HEK293 (cell line): ENCODE measurements around the gene ANKRD13D.

Experiments
- CTCF ChIA-PET: fragments of 350-600 bp; formaldehyde crosslinking; extraction: SDS; loops from one replicate; lab custom pipeline; 2021; ENCODE audit warnings: antibody characterized with exemption; lab: Yijun Ruan, JAX
- POLR2A ChIA-PET: fragments of 300-600 bp; formaldehyde crosslinking; extraction: SDS; loops from one replicate; lab custom pipeline; 2020; ENCODE audit warnings: antibody characterized with exemption, inconsistent platforms; lab: Yijun Ruan, JAX
- H3K27ac ChIP-seq: fragments of 200-500 bp; sonication (Bioruptor generic); 2 replicates; pipeline ENCODE4 v1.5.1; 2014; ENCODE audit warnings: low read depth, low read length, control low read depth, inconsistent platforms; ENCODE audit errors: extremely low read depth
- H3K36me3 ChIP-seq, 2 experiments: fragments of 200-500 bp in 1 of 2; sonication (Bioruptor generic) in 1 of 2; 1 replicate in 1 of 2; 2 replicates in 1 of 2; pipeline ENCODE4 v1.5.1; 2014 to 2017; ENCODE audit warnings: inconsistent platforms in 2 of 2, low read length in 2 of 2; ENCODE audit not compliant: control insufficient read depth in 2 of 2, insufficient read depth in 1 of 2
- H3K4me1 ChIP-seq: fragments of 200-500 bp; sonication (Bioruptor generic); 2 replicates; pipeline ENCODE4 v1.5.1; 2014; ENCODE audit warnings: mild to moderate bottlenecking, low read length, inconsistent platforms; ENCODE audit not compliant: control insufficient read depth, insufficient read depth
- H3K4me3 ChIP-seq: 2 replicates; pipeline ENCODE4 v1.5.1; 2011; ENCODE audit warnings: low read depth, mild to moderate bottlenecking, control low read depth, low read length, moderate library complexity
- H3K9me3 ChIP-seq: fragments of 200-500 bp; sonication (Bioruptor generic); 2 replicates; pipeline ENCODE4 v1.5.1; 2014; ENCODE audit warnings: low read depth, low read length, inconsistent platforms; ENCODE audit not compliant: control insufficient read depth, insufficient read depth
- BCL6B ChIP-seq: fragments of 450-650 bp; formaldehyde crosslinking; IDR thresholded peaks from 2 replicates; pipeline ENCODE4 v1.5.1; 2017; ENCODE audit warnings: missing biosample characterization, missing genetic modification characterization
- CTCF ChIP-seq: fragments of 450-650 bp; formaldehyde crosslinking; IDR thresholded peaks from 2 replicates; pipeline ENCODE4 v1.5.1; 2016; ENCODE audit warnings: missing biosample characterization, missing genetic modification characterization
- GLIS2 ChIP-seq: fragments of 450-650 bp; formaldehyde crosslinking; IDR thresholded peaks from 2 replicates; pipeline ENCODE4 v1.5.1; 2016; ENCODE audit warnings: missing biosample characterization, missing genetic modification characterization
- OSR2 ChIP-seq: fragments of 450-650 bp; formaldehyde crosslinking; IDR thresholded peaks from 2 replicates; pipeline ENCODE4 v1.5.1; 2016; ENCODE audit warnings: missing biosample characterization, missing genetic modification characterization
- PRDM10 ChIP-seq: fragments of 450-650 bp; formaldehyde crosslinking; IDR thresholded peaks from 2 replicates; pipeline ENCODE4 v1.5.1; 2016; ENCODE audit warnings: missing biosample characterization, missing genetic modification characterization
- SALL2 ChIP-seq: fragments of 450-650 bp; formaldehyde crosslinking; IDR thresholded peaks from 2 replicates; pipeline ENCODE4 v1.5.0; 2017; ENCODE audit warnings: missing biosample characterization, mild to moderate bottlenecking, missing genetic modification characterization, borderline replicate concordance
- SP3 ChIP-seq: fragments of 450-650 bp; formaldehyde crosslinking; IDR thresholded peaks from 2 replicates; pipeline ENCODE4 v1.5.1; 2016; ENCODE audit warnings: missing biosample characterization, missing genetic modification characterization
- ZBTB11 ChIP-seq: fragments of 450-650 bp; formaldehyde crosslinking; conservative IDR thresholded peaks from 2 replicates; pipeline ENCODE4 v1.5.1; 2016; ENCODE audit warnings: low read depth, missing biosample characterization, missing genetic modification characterization
- ZBTB17 ChIP-seq: fragments of 450-650 bp; formaldehyde crosslinking; IDR thresholded peaks from 2 replicates; pipeline ENCODE4 v1.5.1; 2016; ENCODE audit warnings: missing biosample characterization, missing genetic modification characterization
- ZNF121 ChIP-seq: fragments of 450-650 bp; formaldehyde crosslinking; IDR thresholded peaks from 2 replicates; pipeline ENCODE4 v1.5.1; 2016; ENCODE audit warnings: missing biosample characterization, missing genetic modification characterization
- ZNF184 ChIP-seq: fragments of 450-650 bp; IDR thresholded peaks from 2 replicates; pipeline ENCODE4 v1.5.1; 2018; ENCODE audit warnings: missing biosample characterization, mild to moderate bottlenecking, missing genetic modification characterization
- ZNF280C ChIP-seq: fragments of 450-650 bp; formaldehyde crosslinking; IDR thresholded peaks from 2 replicates; pipeline ENCODE4 v1.5.1; 2016; ENCODE audit warnings: missing biosample characterization, missing genetic modification characterization
- ZNF335 ChIP-seq: fragments of 450-650 bp; formaldehyde crosslinking; conservative IDR thresholded peaks from 2 replicates; pipeline ENCODE4 v1.5.1; 2016; ENCODE audit warnings: missing biosample characterization, missing genetic modification characterization
- ZNF433 ChIP-seq: fragments of 450-650 bp; formaldehyde crosslinking; IDR thresholded peaks from 2 replicates; pipeline ENCODE4 v1.5.1; 2016; ENCODE audit warnings: missing biosample characterization, missing genetic modification characterization, low read depth
- ZNF449 ChIP-seq: fragments of 450-650 bp; formaldehyde crosslinking; IDR thresholded peaks from 2 replicates; pipeline ENCODE4 v1.5.1; 2017; ENCODE audit warnings: missing biosample characterization, mild to moderate bottlenecking, missing genetic modification characterization, moderate library complexity
- ZNF473 ChIP-seq: fragments of 450-650 bp; formaldehyde crosslinking; IDR thresholded peaks from 2 replicates; pipeline ENCODE4 v1.5.1; 2017; ENCODE audit warnings: missing biosample characterization, missing genetic modification characterization
- ZNF610 ChIP-seq: fragments of 450-650 bp; formaldehyde crosslinking; IDR thresholded peaks from 2 replicates; pipeline ENCODE4 v1.5.1; 2016; ENCODE audit warnings: missing biosample characterization, missing genetic modification characterization, borderline replicate concordance
- ZNF629 ChIP-seq: fragments of 450-650 bp; formaldehyde crosslinking; IDR thresholded peaks from 2 replicates; pipeline ENCODE4 v1.5.1; 2017; ENCODE audit warnings: missing biosample characterization, missing genetic modification characterization

Gene ANKRD13D

GRCh38 chr11:67316882-67317204 lies 27.7 kb downstream of the ANKRD13D start:
- no peak for TF ChIP-seq BCL6B (tag by site-specific recombination)
- TF ChIP-seq PRDM10 (tag by site-specific recombination) = no peak
- no peak for TF ChIP-seq OSR2 (tag by site-specific recombination)
- no peak for TF ChIP-seq ZNF610 (tag by site-specific recombination)
- no peak for TF ChIP-seq ZNF473 (tag by site-specific recombination)
- TF ChIP-seq ZNF184 (tag by site-specific recombination) = no peak
- no peak for TF ChIP-seq ZNF433
- peak; percentile 93 for TF ChIP-seq ZNF121 (tag by site-specific recombination)
- peak; percentile 40 for TF ChIP-seq ZNF335
- TF ChIP-seq ZBTB11 = no peak
- TF ChIP-seq ZNF280C (tag by site-specific recombination) = no peak
- no peak for TF ChIP-seq SALL2 (tag by site-specific recombination)
- H3K27ac ChIP-seq = peak overlapping the region; percentile 79; the same call in 1 of the 2 replicates
- H3K4me3 ChIP-seq = peak overlapping the region; percentile 75
- no peaks in the 10 kb centered on the region for H3K4me1 ChIP-seq
- ChIA-PET POLR2A (interaction anchor here (0.6 to 2.6 kb wide), 20 partner anchors 13 to 479 kb away, joined by 3 to 32 read pairs (median 5); partner anchors contain the start of genes AIP, ANKRD13D, GRK2 and KDM2A), CTCF (interaction anchor here (0.6 to 11.2 kb wide), 28 partner anchors 12 to 798 kb away, joined by 3 to 104 read pairs (median 4); partner anchors contain the start of genes ANKRD13D, GRK2 and SSH3)
- no peaks in the 10 kb centered on the region for H3K9me3 ChIP-seq
- peaks cover 0 to 9% of the 10 kb centered on the region in 2 experiments; a peak in 1 of 3 replicates for H3K36me3 ChIP-seq

- POLR2A ChIA-PET = interaction anchor here (0.6 to 2.6 kb wide), 22 partner anchors 13 to 879 kb away, joined by 3 to 32 read pairs (median 5); partner anchors contain the start of genes AIP, ANKRD13D, GRK2 and KDM2A
- H3K27ac ChIP-seq = peak overlapping the region; percentile 79
- peak; percentile 98 for TF ChIP-seq CTCF (tag by site-specific recombination)
- 0 out of 2 replicates have a peak, but pooled peaks have one; percentile 54 for TF ChIP-seq GLIS2 (tag by site-specific recombination)
- TF ChIP-seq ZNF629 (tag by site-specific recombination) = peak; percentile 69
- no peak for TF ChIP-seq OSR2 (tag by site-specific recombination)
- TF ChIP-seq SP3 = peak; percentile 80
- peak; percentile 84 for TF ChIP-seq ZBTB17 (tag by site-specific recombination)
- no peak; the same call in 1 of the 2 replicates for TF ChIP-seq ZNF449 (tag by site-specific recombination)
- TF ChIP-seq SALL2 (tag by site-specific recombination) = no peak
Observed at GRCh38 chr11:67317205-67317887, 28.2 kb downstream of the ANKRD13D start.

More at GRCh38 chr11:67317205-67317887, 28.2 kb downstream of the ANKRD13D start:
- Histone ChIP-seq H3K9me3 (no peaks in the 10 kb centered on the region), H3K4me1 (no peaks in the 10 kb centered on the region), H3K4me3 (peak overlapping the region; percentile 75), H3K36me3 (peaks cover 0 to 12% of the 10 kb centered on the region in 2 experiments; a peak in 1 of 3 replicates)
- CTCF ChIA-PET = interaction anchor here (0.5 to 11.2 kb wide), 34 partner anchors 10 to 799 kb away, joined by 3 to 104 read pairs (median 4); partner anchors contain the start of genes ANKRD13D, GRK2 and SSH3
